GM12878 (cell line): Measurements from ENCODE around the gene WDR86.

Source experiments
- EP300 ChIP-seq, 2 experiments: fragments of 150-350 bp in 1 of 2; IDR thresholded peaks; 2 replicates each; pipeline ENCODE4 v1.6.1; 2011 to 2012; ENCODE audit warnings: low read depth in 2 of 2, low read length in 2 of 2, borderline replicate concordance in 1 of 2, improper control_type of control experiment in 1 of 2, inconsistent platforms in 1 of 2; ENCODE audit not compliant: control insufficient read depth in 1 of 2
- FOS ChIP-seq: IDR thresholded peaks from 3 replicates; pipeline ENCODE4 v1.6.1; 2011; ENCODE audit warnings: borderline replicate concordance; ENCODE audit not compliant: insufficient read length; ENCODE audit errors: extremely low read depth
- MXI1 ChIP-seq: fragments of 150-350 bp; IDR thresholded peaks from 2 replicates; pipeline ENCODE4 v1.6.1; 2011; ENCODE audit warnings: low read depth, mild to moderate bottlenecking, inconsistent platforms, low read length, improper control_type of control experiment
- POLR2AphosphoS5 ChIP-seq: IDR thresholded peaks from 2 replicates; pipeline ENCODE4 v1.6.1; 2011; ENCODE audit warnings: mild to moderate bottlenecking, low read length, inconsistent platforms
- RAD21 ChIP-seq: IDR thresholded peaks from 2 replicates; pipeline ENCODE4 v1.6.1; 2011; ENCODE audit warnings: mild to moderate bottlenecking, low read depth, low read length, moderate library complexity; ENCODE audit not compliant: insufficient read depth
- RFX5 ChIP-seq: IDR thresholded peaks from 2 replicates; pipeline ENCODE4 v1.6.1; 2011; ENCODE audit warnings: low read depth, low read length, improper control_type of control experiment
- SRF ChIP-seq, 2 experiments: IDR thresholded peaks; 2 replicates each; pipeline ENCODE4 v1.6.1; 2011; ENCODE audit warnings: low read depth in 2 of 2, low read length in 2 of 2, mild to moderate bottlenecking in 1 of 2, moderate library complexity in 1 of 2

GRCh38 chr7:151449990-151450389 lies 40.2 kb upstream of the WDR86 start:
- no peak for TF ChIP-seq MXI1
- TF ChIP-seq EP300 (IDR thresholded peaks at IDR 0.05; ENCODE audit: borderline replicate concordance in 1 of 2, control insufficient read depth in 1 of 2, low read depth in 2 of 2, low read length in 2 of 2), result no peak
- TF ChIP-seq RAD21, result no peak
- TF ChIP-seq FOS, result no peak
- TF ChIP-seq SRF (IDR thresholded peaks at IDR 0.05; ENCODE audit: low read depth in 2 of 2, low read length in 2 of 2), result no peak
- TF ChIP-seq POLR2AphosphoS5, result no peak
- TF ChIP-seq RFX5, result no peak
